Measurements from ENCODE around the gene SLA2.

SLA2 gene

DNA sequence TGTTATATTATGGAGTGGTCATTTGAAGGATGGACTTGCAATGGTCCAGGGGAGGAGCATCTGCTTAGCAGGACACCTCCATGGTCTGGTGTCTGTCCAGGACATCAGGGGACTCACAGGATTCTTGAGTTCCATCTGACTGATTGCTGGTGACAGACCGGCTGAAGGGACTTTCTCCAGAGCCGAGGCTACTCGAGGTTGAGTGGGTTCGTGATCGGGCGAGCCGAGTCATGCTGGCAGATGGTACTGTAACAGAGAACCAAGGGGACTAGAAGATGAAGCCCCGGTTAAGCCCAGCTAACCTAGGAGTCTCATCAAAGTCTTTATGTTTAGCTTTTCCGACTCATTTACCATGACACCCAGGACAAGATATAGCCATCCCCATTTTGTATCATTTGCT is 7.5 kb upstream of the SLA2 start (continued):
- TF ChIP-seq TSHZ2 (CRISPR knock-in tag; IDR thresholded peaks at IDR 0.05), result no peak
- TF ChIP-seq ESRRG (CRISPR knock-in tag; IDR thresholded peaks at IDR 0.05), result no peak
- no peak for TF ChIP-seq CSDC2 (CRISPR knock-in tag; IDR thresholded peaks at IDR 0.05)
- TF ChIP-seq, protein P1, sequence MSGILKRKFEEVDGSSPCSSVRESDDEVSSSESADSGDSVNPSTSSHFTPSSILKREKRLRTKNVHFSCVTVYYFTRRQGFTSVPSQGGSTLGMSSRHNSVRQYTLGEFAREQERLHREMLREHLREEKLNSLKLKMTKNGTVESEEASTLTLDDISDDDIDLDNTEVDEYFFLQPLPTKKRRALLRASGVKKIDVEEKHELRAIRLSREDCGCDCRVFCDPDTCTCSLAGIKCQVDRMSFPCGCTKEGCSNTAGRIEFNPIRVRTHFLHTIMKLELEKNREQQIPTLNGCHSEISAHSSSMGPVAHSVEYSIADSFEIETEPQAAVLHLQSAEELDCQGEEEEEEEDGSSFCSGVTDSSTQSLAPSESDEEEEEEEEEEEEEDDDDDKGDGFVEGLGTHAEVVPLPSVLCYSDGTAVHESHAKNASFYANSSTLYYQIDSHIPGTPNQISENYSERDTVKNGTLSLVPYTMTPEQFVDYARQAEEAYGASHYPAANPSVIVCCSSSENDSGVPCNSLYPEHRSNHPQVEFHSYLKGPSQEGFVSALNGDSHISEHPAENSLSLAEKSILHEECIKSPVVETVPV (CRISPR knock-in tag; IDR thresholded peaks at IDR 0.05), result no peak
- TF ChIP-seq OSR1 (CRISPR knock-in tag; IDR thresholded peaks at IDR 0.05), result no peak
- no peak for TF ChIP-seq ZNF565 (CRISPR knock-in tag; conservative IDR thresholded peaks at IDR 0.05; ENCODE audit: low read depth)
- TF ChIP-seq TCF4 (CRISPR knock-in tag; IDR thresholded peaks at IDR 0.05; ENCODE audit: borderline replicate concordance), result no peak

- no peak for TF ChIP-seq ZFP30 (CRISPR knock-in tag; IDR thresholded peaks at IDR 0.05)
- no peak for ATAC-seq
Measured at GRCh38 chr20:36647196-36648121, 1.5 kb upstream of the SLA2 start.

DNA sequence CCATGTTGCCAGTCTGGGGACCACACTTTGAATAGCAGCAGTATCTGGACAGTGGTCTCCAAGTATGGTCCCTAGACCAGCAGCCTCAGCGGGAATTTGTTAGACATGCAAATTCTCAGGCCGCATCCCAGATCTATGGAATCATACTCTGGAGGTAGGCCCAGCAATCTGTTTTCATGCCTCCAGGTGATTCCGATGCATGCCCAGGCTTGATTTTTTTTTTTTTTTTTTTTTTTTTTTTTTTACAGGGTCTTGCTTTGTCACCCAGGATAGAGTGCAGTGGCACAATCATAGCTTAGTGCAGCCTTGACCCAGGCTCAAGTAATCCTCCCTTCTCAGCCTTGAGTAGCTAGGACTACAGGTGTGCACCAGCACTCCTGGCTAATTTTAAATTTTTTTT is 682 bp upstream of the SLA2 start:
- no peak for ATAC-seq

DNA sequence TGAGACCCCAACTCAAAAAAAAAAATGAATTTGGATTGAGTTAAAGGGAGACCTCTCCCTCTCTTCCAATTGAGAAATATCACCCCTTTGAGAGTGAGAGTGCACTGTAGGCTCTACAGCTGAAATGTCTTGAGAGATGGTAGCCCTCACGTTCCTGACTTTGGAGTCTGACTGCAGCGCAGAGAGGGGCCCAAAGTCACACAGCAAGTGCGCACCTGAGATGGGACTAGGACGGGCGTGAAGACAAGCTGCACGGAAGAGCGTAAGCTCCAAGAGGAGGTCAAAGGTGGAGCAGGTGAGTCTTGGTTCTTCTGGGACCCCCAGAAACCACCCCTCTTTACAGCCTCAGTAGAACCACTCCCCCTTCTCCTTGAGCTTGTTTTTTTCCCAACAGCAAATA is 643 bp downstream of the SLA2 start:
- no peak for ATAC-seq
- no peak for TF ChIP-seq CSDC2 (CRISPR knock-in tag; IDR thresholded peaks at IDR 0.05)
- no peak for TF ChIP-seq TCF4 (CRISPR knock-in tag; IDR thresholded peaks at IDR 0.05; ENCODE audit: borderline replicate concordance)
- no peak for TF ChIP-seq GLIS3 (CRISPR knock-in tag; IDR thresholded peaks at IDR 0.05)
- no peak for TF ChIP-seq TSHZ2 (CRISPR knock-in tag; IDR thresholded peaks at IDR 0.05)
- no peak for TF ChIP-seq SNAI2 (CRISPR knock-in tag; IDR thresholded peaks at IDR 0.05)
- TF ChIP-seq, protein P1 (CRISPR knock-in tag; IDR thresholded peaks at IDR 0.05), result no peak
- no peak for TF ChIP-seq ZNF8 (CRISPR knock-in tag; IDR thresholded peaks at IDR 0.05)

More for the DNA sequence above, 682 bp upstream of the SLA2 start:
- TF ChIP-seq ZFP3 (CRISPR knock-in tag; IDR thresholded peaks at IDR 0.05), result no peak
- no peak for TF ChIP-seq TOX (CRISPR knock-in tag; IDR thresholded peaks at IDR 0.05; ENCODE audit: borderline replicate concordance)
- TF ChIP-seq GLIS3 (CRISPR knock-in tag; IDR thresholded peaks at IDR 0.05), result no peak
- TF ChIP-seq ZFP30 (CRISPR knock-in tag; IDR thresholded peaks at IDR 0.05), result no peak
- no peak for TF ChIP-seq ESRRG (CRISPR knock-in tag; IDR thresholded peaks at IDR 0.05)
- no peak for TF ChIP-seq ZC3H10 (CRISPR knock-in tag; IDR thresholded peaks at IDR 0.05)
- no peak for TF ChIP-seq ZNF565 (CRISPR knock-in tag; conservative IDR thresholded peaks at IDR 0.05; ENCODE audit: low read depth)
- TF ChIP-seq OSR1 (CRISPR knock-in tag; IDR thresholded peaks at IDR 0.05), result no peak
- TF ChIP-seq ZNF70 (CRISPR knock-in tag; IDR thresholded peaks at IDR 0.05), result no peak
- no peak for TF ChIP-seq BACH2 (CRISPR knock-in tag; IDR thresholded peaks at IDR 0.05; ENCODE audit: borderline replicate concordance)
- no peak for TF ChIP-seq ARNTL (CRISPR knock-in tag; IDR thresholded peaks at IDR 0.05; ENCODE audit: borderline replicate concordance, low read depth)
- TF ChIP-seq, protein P1 (CRISPR knock-in tag; IDR thresholded peaks at IDR 0.05), result no peak
- TF ChIP-seq, protein P2, sequence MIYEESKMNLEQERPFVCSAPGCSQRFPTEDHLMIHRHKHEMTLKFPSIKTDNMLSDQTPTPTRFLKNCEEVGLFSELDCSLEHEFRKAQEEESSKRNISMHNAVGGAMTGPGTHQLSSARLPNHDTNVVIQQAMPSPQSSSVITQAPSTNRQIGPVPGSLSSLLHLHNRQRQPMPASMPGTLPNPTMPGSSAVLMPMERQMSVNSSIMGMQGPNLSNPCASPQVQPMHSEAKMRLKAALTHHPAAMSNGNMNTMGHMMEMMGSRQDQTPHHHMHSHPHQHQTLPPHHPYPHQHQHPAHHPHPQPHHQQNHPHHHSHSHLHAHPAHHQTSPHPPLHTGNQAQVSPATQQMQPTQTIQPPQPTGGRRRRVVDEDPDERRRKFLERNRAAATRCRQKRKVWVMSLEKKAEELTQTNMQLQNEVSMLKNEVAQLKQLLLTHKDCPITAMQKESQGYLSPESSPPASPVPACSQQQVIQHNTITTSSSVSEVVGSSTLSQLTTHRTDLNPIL (CRISPR knock-in tag; IDR thresholded peaks at IDR 0.05; ENCODE audit: low read depth), result no peak
- TF ChIP-seq TCF4 (CRISPR knock-in tag; IDR thresholded peaks at IDR 0.05; ENCODE audit: borderline replicate concordance), result no peak
- TF ChIP-seq, protein P3, sequence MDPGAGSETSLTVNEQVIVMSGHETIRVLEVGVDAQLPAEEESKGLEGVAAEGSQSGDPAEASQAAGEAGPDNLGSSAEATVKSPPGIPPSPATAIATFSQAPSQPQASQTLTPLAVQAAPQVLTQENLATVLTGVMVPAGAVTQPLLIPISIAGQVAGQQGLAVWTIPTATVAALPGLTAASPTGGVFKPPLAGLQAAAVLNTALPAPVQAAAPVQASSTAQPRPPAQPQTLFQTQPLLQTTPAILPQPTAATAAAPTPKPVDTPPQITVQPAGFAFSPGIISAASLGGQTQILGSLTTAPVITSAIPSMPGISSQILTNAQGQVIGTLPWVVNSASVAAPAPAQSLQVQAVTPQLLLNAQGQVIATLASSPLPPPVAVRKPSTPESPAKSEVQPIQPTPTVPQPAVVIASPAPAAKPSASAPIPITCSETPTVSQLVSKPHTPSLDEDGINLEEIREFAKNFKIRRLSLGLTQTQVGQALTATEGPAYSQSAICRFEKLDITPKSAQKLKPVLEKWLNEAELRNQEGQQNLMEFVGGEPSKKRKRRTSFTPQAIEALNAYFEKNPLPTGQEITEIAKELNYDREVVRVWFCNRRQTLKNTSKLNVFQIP (CRISPR knock-in tag; IDR thresholded peaks at IDR 0.05; ENCODE audit: borderline replicate concordance, low read depth), result no peak
- TF ChIP-seq ISL1 (CRISPR knock-in tag; IDR thresholded peaks at IDR 0.05), result no peak
- no peak for TF ChIP-seq ZNF8 (CRISPR knock-in tag; IDR thresholded peaks at IDR 0.05)

All from SK-N-SH treated with all-trans-retinoic acid at 6 μM for 48 hours (cell line).